ENCODE data around the gene LMCD1. TPM values are rescaled to one million over a fixed set of nuclear protein-coding genes. Genes with fewer than 3 reads are reported as not detected.

LMCD1 gene
- total RNA-seq, 1 experiment from 2014 or later = 23.9 TPM

DNA sequence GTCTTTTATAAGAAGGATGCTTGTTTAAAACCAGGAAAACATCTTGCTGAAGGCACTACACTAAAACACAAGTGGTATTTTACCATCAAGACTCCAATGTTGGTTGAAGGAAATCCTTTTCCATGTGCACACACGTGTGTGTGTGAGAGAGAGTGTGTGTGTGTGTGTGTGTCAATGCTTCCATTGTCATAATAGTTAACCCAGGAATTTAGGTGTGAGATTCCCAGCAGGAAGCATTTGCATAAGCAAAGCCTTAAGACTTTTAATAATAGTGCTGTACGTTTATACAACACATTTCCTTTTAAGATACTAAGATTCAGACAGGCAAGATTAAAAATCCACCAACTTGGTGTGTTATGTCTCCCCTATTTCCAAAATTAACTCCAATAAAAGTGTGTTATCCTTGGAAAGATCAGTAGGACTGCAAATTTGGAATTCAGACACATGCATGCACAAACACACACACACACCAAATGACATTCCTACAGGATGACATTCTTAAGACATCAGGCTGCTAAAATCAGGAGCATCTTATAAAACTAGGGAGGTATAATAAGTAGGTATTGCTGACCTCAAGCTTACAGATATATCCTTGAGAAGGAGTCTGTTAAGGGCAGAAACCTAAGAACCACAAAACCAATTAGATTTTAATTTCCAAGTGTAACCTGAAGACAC, 18.3 kb downstream of the LMCD1 start:
- no peak for DNase-seq
- Mint-ChIP-seq H3K27ac (ENCODE audit: unreplicated experiment) (no peak overlapping the region), H3K36me3 (ENCODE audit: insufficient read depth, unreplicated experiment) (peaks cover 16% of the 10 kb centered on the region), H3K9me3 (ENCODE audit: unreplicated experiment) (no peaks in the 10 kb centered on the region), H3K27me3 (ENCODE audit: insufficient read depth, unreplicated experiment) (no peaks in the 10 kb centered on the region), H3K4me1 (ENCODE audit: low read depth, unreplicated experiment) (no peaks in the 10 kb centered on the region), H3K4me3 (ENCODE audit: unreplicated experiment) (no peak overlapping the region)
- ChIA-PET CTCF (no interaction called here), POLR2A (no interaction called here)
- no peaks in the 10 kb centered on the region for H3K9me3 ChIP-seq
- intact Hi-C loops (cut with micrococcal nuclease; ENCODE audit: unreplicated experiment) = no loop called here
- H3K4me3 ChIP-seq (ENCODE audit: low read depth, low read length) = no peak overlapping the region
- H3K4me1 ChIP-seq = no peaks in the 10 kb centered on the region
- BruUV-seq (replicated peaks) = no TSS peak
- H3K36me3 ChIP-seq (ENCODE audit: control insufficient read depth, insufficient read depth, low read length) = no peaks in the 10 kb centered on the region
- H3K27me3 ChIP-seq (replicated peaks; ENCODE audit: control insufficient read depth, insufficient read depth, low read length) = no peaks in the 10 kb centered on the region
- no peak for TF ChIP-seq CTCF (IDR thresholded peaks at IDR 0.05; ENCODE audit: insufficient read depth in 1 of 2, low read depth in 1 of 2, low read length in 1 of 2, severe bottlenecking in 1 of 2, unreplicated experiment in 1 of 2)

DNA sequence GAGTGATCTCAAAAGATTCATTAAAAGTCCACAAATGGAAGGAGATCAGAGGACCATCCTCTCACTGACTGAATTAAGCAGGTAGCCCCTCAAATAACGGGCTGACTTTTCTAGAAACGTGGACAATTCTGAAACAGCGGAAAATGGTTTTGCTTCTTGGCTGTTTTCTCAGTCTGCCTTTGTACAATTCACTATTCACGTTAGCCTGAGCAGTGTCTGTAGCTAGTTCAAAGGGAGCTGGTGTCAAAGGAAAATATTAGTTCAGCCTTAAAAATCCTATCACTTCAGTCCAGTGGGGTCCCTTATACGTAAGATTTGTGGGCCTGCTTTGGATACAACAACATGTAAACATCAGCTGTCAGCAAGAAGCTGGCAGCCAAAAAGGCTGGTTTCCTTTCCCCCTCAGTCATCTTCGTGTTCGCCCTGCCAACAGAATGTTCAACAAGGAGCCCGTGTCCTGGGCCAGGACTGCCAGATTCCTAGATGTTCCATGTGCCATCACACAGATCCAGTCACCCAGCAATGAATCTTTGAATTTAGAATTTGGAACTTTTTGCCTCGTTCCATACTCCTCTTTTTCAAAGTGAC, 19.3 kb downstream of the LMCD1 start:
- CTCF ChIA-PET = interaction anchor here (0.7 kb wide), 1 partner anchor 221 kb away, joined by 7 read pairs; no protein-coding TSS in a partner anchor
- DNase-seq = no peak
- Histone ChIP-seq H3K9me3 (no peaks in the 10 kb centered on the region), H3K4me3 (ENCODE audit: low read depth, low read length) (no peak overlapping the region), H3K4me1 (no peaks in the 10 kb centered on the region), H3K27me3 (replicated peaks; ENCODE audit: control insufficient read depth, insufficient read depth, low read length) (no peaks in the 10 kb centered on the region), H3K36me3 (ENCODE audit: control insufficient read depth, insufficient read depth, low read length) (no peaks in the 10 kb centered on the region)
- H3K27me3 Mint-ChIP-seq (ENCODE audit: insufficient read depth, unreplicated experiment) = no peaks in the 10 kb centered on the region
- H3K27ac Mint-ChIP-seq (ENCODE audit: unreplicated experiment) = no peak overlapping the region
- no peaks in the 10 kb centered on the region for H3K4me1 Mint-ChIP-seq (ENCODE audit: low read depth, unreplicated experiment)
- no TSS peak for BruUV-seq (replicated peaks)
- H3K36me3 Mint-ChIP-seq (ENCODE audit: insufficient read depth, unreplicated experiment) = peaks cover 16% of the 10 kb centered on the region
- TF ChIP-seq CTCF (IDR thresholded peaks at IDR 0.05; ENCODE audit: insufficient read depth in 1 of 2, low read depth in 1 of 2, low read length in 1 of 2, severe bottlenecking in 1 of 2, unreplicated experiment in 1 of 2) = no peak
- POLR2A ChIA-PET = no interaction called here
- intact Hi-C loops (cut with micrococcal nuclease; ENCODE audit: unreplicated experiment) = no loop called here
- H3K4me3 Mint-ChIP-seq (ENCODE audit: unreplicated experiment) = no peak overlapping the region
- H3K9me3 Mint-ChIP-seq (ENCODE audit: unreplicated experiment) = no peaks in the 10 kb centered on the region

DNA sequence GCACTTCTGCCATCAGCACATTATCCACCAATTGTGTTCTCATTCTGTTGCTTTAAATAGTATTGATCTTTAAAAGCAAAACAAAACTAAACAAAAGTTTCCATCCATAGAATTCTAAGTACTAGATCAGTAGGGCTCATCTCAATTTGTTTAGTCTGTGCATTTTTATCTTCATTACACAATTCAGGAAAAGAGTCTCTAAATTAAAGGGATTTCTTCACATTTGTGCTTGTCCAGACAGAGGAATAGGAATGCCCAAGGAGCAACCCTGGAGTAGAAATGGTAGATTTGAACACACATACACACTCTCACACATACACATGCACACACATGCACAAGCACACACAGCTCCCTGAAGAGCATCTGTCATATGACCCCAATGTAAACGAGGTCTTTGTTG, 21.4 kb downstream of the LMCD1 start:
- Mint-ChIP-seq H3K9me3 (ENCODE audit: unreplicated experiment) (no peaks in the 10 kb centered on the region), H3K27me3 (ENCODE audit: insufficient read depth, unreplicated experiment) (no peaks in the 10 kb centered on the region), H3K4me1 (ENCODE audit: low read depth, unreplicated experiment) (no peaks in the 10 kb centered on the region), H3K36me3 (ENCODE audit: insufficient read depth, unreplicated experiment) (peaks cover 21% of the 10 kb centered on the region), H3K27ac (ENCODE audit: unreplicated experiment) (no peak overlapping the region), H3K4me3 (ENCODE audit: unreplicated experiment) (no peak overlapping the region)
- BruUV-seq (replicated peaks) = no TSS peak
- H3K27me3 ChIP-seq (replicated peaks; ENCODE audit: control insufficient read depth, insufficient read depth, low read length) = no peaks in the 10 kb centered on the region
- no peak for DNase-seq
- no peak overlapping the region for H3K4me3 ChIP-seq (ENCODE audit: low read depth, low read length)
- H3K4me1 ChIP-seq = no peaks in the 10 kb centered on the region
- ChIA-PET POLR2A (no interaction called here), CTCF (no interaction called here)
- H3K36me3 ChIP-seq (ENCODE audit: control insufficient read depth, insufficient read depth, low read length) = no peaks in the 10 kb centered on the region
- no peaks in the 10 kb centered on the region for H3K9me3 ChIP-seq
- no peak for TF ChIP-seq CTCF (IDR thresholded peaks at IDR 0.05; ENCODE audit: insufficient read depth in 1 of 2, low read depth in 1 of 2, low read length in 1 of 2, severe bottlenecking in 1 of 2, unreplicated experiment in 1 of 2)
- intact Hi-C loops (cut with micrococcal nuclease; ENCODE audit: unreplicated experiment) = no loop called here
